ENCODE data around the gene VPS35L.

DNA sequence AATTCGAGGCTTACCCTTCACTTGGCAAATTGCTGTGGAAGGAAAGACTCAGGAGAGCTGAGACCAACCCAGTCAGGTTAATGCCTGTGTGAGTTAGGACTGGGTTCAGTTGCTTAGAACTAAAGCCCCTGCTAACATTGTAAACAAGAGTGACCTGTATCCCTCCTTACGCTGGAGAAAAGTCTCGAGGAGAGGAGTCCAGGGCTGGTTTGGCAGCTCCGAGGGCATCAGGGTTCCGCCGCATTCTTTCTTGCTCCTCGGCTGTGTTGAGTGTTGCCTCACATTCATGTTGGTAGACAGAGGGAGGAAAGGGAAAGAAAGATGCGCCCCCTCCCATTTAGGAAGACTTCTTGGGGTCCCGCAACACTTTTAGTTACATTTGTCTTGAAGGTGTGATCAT is 18.5 kb downstream of the VPS35L start:
- TF ChIP-seq POLR2A (IDR thresholded peaks at IDR 0.05; ENCODE audit: low read length) (no peak), GATA1 (IDR thresholded peaks at IDR 0.05; ENCODE audit: low read depth, low read length) (no peak)
